Mammary epithelial cell (primary cell): ENCODE results near the gene GAL3ST2.

Experiments
- CTCF ChIP-seq, 2 donors: IDR thresholded peaks in 1 of 2; conservative IDR thresholded peaks in 1 of 2; 2 replicates each; pipeline ENCODE4 v1.5.1; 2011 to 2012; ENCODE audit warnings: inconsistent platforms in 2 of 2, low read length in 2 of 2, mild to moderate bottlenecking in 2 of 2, control low read depth in 1 of 2, low read depth in 1 of 2; ENCODE audit not compliant: insufficient read depth in 1 of 2; ENCODE audit errors: extremely low read depth in 1 of 2
- EZH2 ChIP-seq: IDR thresholded peaks from 2 replicates; pipeline ENCODE4 v1.6.1; 2012; ENCODE audit warnings: low read length, inconsistent platforms, borderline replicate concordance

- TF ChIP-seq CTCF (conservative IDR thresholded peaks at IDR 0.05 in 1 of 2, IDR thresholded peaks at IDR 0.05 in 1 of 2; ENCODE audit: extremely low read depth in 1 of 2, insufficient read depth in 1 of 2, low read depth in 1 of 2, low read length in 2 of 2) (no peak), EZH2 (no peak)
These were observed 18.7 kb downstream of the GAL3ST2 start for GRCh38 chr2:241795021-241795999.
